ENCODE results near the gene TMEM263.
"Not testable (repeated sequence)": the region's sequence is repeated elsewhere in the genome, so short reads cannot be mapped to it uniquely, and the experiment has no call there.

TMEM263 gene

GRCh38 chr12:106984588-106985137 is 29.0 kb downstream of the TMEM263 start:
- H3K4me3 ChIP-seq (replicated peaks in 1 of 2; ENCODE audit: low read depth in 2 of 2, low read length in 2 of 2): no peak overlapping the region
- DNase-seq (ENCODE audit: low read depth in 2 of 2): no peak
- TF ChIP-seq CTCF (IDR thresholded peaks at IDR 0.05; ENCODE audit: low read depth, low read length): no peak

- no peak for DNase-seq (ENCODE audit: low read depth in 2 of 2)
- no peak overlapping the region for H3K4me3 ChIP-seq (replicated peaks in 1 of 2; ENCODE audit: low read depth in 2 of 2, low read length in 2 of 2)
- TF ChIP-seq CTCF (IDR thresholded peaks at IDR 0.05; ENCODE audit: low read depth, low read length): no peak
Observed at GRCh38 chr12:106985479-106985878, 29.8 kb downstream of the TMEM263 start.

GRCh38 chr12:106986135-106986534 is 30.4 kb downstream of the TMEM263 start:
- DNase-seq (ENCODE audit: low read depth in 2 of 2): no peak
- TF ChIP-seq CTCF (IDR thresholded peaks at IDR 0.05; ENCODE audit: low read depth, low read length): no peak
- peak overlapping the region; percentile 69 to 77 for H3K4me3 ChIP-seq (replicated peaks in 1 of 2; ENCODE audit: low read depth in 2 of 2, low read length in 2 of 2)

GRCh38 chr12:106986625-106987389 is 31.1 kb downstream of the TMEM263 start, which contains the start of gene MTERF2:
MTERF2 (minus strand) TSS chr12:106987146; CDS start chr12:106978714, 8,432 bp downstream.
- peak; percentile 5 for TF ChIP-seq CTCF (IDR thresholded peaks at IDR 0.05; ENCODE audit: low read depth, low read length)
- DNase-seq (ENCODE audit: low read depth in 2 of 2): peak; percentile 94 to 95
- peak within 1 kb of the TSS; percentile 69 to 77 for H3K4me3 ChIP-seq (replicated peaks in 1 of 2; ENCODE audit: low read depth in 2 of 2, low read length in 2 of 2)

- no peak for DNase-seq (ENCODE audit: low read depth in 2 of 2)
- TF ChIP-seq CTCF (IDR thresholded peaks at IDR 0.05; ENCODE audit: low read depth, low read length): no peak
- H3K4me3 ChIP-seq (replicated peaks in 1 of 2; ENCODE audit: low read depth in 2 of 2, low read length in 2 of 2): no peak overlapping the region
Observed at GRCh38 chr12:106987846-106988245, 32.1 kb downstream of the TMEM263 start.

- no peak overlapping the region for H3K4me3 ChIP-seq (replicated peaks in 1 of 2; ENCODE audit: low read depth in 2 of 2, low read length in 2 of 2)
- TF ChIP-seq CTCF (IDR thresholded peaks at IDR 0.05; ENCODE audit: low read depth, low read length): no peak
- DNase-seq (ENCODE audit: low read depth in 2 of 2): peak; percentile 36 to 69
Observed at GRCh38 chr12:106994579-106995220, 39.0 kb downstream of the TMEM263 start.

GRCh38 chr12:106996102-106996501 is 40.4 kb downstream of the TMEM263 start:
- DNase-seq (ENCODE audit: low read depth in 2 of 2); H3K4me3 ChIP-seq (replicated peaks in 1 of 2; ENCODE audit: low read depth in 2 of 2, low read length in 2 of 2): not testable (repeated sequence)

Measured in cardiac fibroblast (primary cell).